Esophagus squamous epithelium (tissue), 5 donors: ENCODE measurements around the gene COL1A2. TPM values are rescaled to one million over a fixed set of nuclear protein-coding genes. Genes with fewer than 3 reads are reported as not detected.

ENCODE experiments used
- DNase-seq: peaks from one replicate; lab custom pipeline; 2025; lab: John Stamatoyannopoulos, UW
- H3K27ac ChIP-seq, 4 donors: fragments of 200-600 bp; sonication (generic); one replicate each; pipeline ENCODE4 v1.5.1; 2016 to 2019; ENCODE audit warnings: mild to moderate bottlenecking in 1 of 4
- H3K27me3 ChIP-seq, 4 donors: fragments of 200-600 bp; sonication (generic); 1 replicate in 3 of 4; 2 replicates in 1 of 4; pipeline versions ENCODE4 v1.5.1 to v1.6.0; 2017 to 2021; ENCODE audit warnings: antibody characterized with exemption in 1 of 4
- H3K36me3 ChIP-seq, 3 donors: fragments of 200-600 bp; sonication (generic); one replicate each; pipeline ENCODE4 v1.5.1; 2016 to 2019
- H3K4me1 ChIP-seq, 3 donors: fragments of 200-600 bp; sonication (generic); one replicate each; pipeline ENCODE4 v1.5.1; 2017 to 2019
- H3K4me3 ChIP-seq, 4 donors: fragments of 200-600 bp; sonication (generic); 1 replicate in 3 of 4; 2 replicates in 1 of 4; pipeline ENCODE4 v1.5.1; 2016 to 2019; ENCODE audit warnings: mild to moderate bottlenecking in 2 of 4, moderate library complexity in 1 of 4
- H3K9me3 ChIP-seq, 3 donors: fragments of 200-600 bp; sonication (generic); one replicate each; pipeline ENCODE4 v1.5.1; 2016 to 2019
- CTCF ChIP-seq, 6 experiments: fragments of 450-650 bp in 4 of 6; fragments of 200-600 bp in 2 of 6; sonication (generic) in 2 of 6; IDR thresholded peaks; one replicate each; pipeline ENCODE4 v1.5.1; 2016 to 2019; ENCODE audit warnings: antibody characterized with exemption in 6 of 6, mild to moderate bottlenecking in 4 of 6, moderate library complexity in 4 of 6
- POLR2A ChIP-seq, 4 donors: fragments of 450-650 bp; IDR thresholded peaks; one replicate each; pipeline ENCODE4 v1.6.1; 2017; ENCODE audit warnings: antibody characterized with exemption in 4 of 4, mild to moderate bottlenecking in 4 of 4, moderate library complexity in 3 of 4
- WGBS, 2 donors: methylation state at CpG; one replicate each; pipeline ENCODE4 v1.1.5; 2018; 5-methylcytosine and 5-hydroxymethylcytosine counted together
- intact Hi-C: fragments of 100-400 bp; cut with DNase I; formaldehyde crosslinking; loops from one replicate; pipeline ENCODE4 v1.15.0; 2022
- total RNA-seq, 4 donors: library from RNA; depleted of rRNA; stranded (reverse); fragments of >200 nt; gene quantifications; one replicate each; pipeline ENCODE4 v1.1.0, GENCODE V29; 2016
- donor health status: DM: yes; HTN: yes; CAD: no.

Gene COL1A2
- total RNA-seq, 4 donors from 2014 or later: 18.8 to 129 (median 44.3) TPM

GRCh38 chr7:94452239-94452638 is 57.5 kb downstream of the COL1A2 start:
- Histone ChIP-seq H3K4me1 (no peaks in the 10 kb centered on the region), H3K9me3 (no peaks in the 10 kb centered on the region), H3K27me3 (no peaks in the 10 kb centered on the region), H3K36me3 (no peaks in the 10 kb centered on the region), H3K27ac (no peak overlapping the region), H3K4me3 (no peak overlapping the region)
- 48% methylated on average over 3 of the region's 3 CpGs for WGBS, 2 donors
- intact Hi-C loops: no loop called here
- TF ChIP-seq CTCF (IDR thresholded peaks at IDR 0.05): no peak
- no peak for TF ChIP-seq POLR2A (IDR thresholded peaks at IDR 0.05)
- no peak for DNase-seq

GRCh38 chr7:94453898-94454297 is 59.2 kb downstream of the COL1A2 start:
- intact Hi-C loops: no loop called here
- DNase-seq: no peak

GRCh38 chr7:94458041-94458440 is 63.3 kb downstream of the COL1A2 start:
- WGBS, 2 donors: 83 to 87% methylated on average over 4 of the region's 4 CpGs
- H3K27ac ChIP-seq: no peak overlapping the region
- intact Hi-C loops: no loop called here
- no peaks in the 10 kb centered on the region for H3K4me1 ChIP-seq
- no peaks in the 10 kb centered on the region for H3K9me3 ChIP-seq
- no peak for DNase-seq
- H3K36me3 ChIP-seq: no peaks in the 10 kb centered on the region
- TF ChIP-seq POLR2A (IDR thresholded peaks at IDR 0.05) (no peak), CTCF (IDR thresholded peaks at IDR 0.05) (no peak)
- no peak overlapping the region for H3K4me3 ChIP-seq
- no peaks in the 10 kb centered on the region for H3K27me3 ChIP-seq

More at GRCh38 chr7:94453898-94454297, 59.2 kb downstream of the COL1A2 start:
- no peaks in the 10 kb centered on the region for H3K27me3 ChIP-seq
- H3K4me3 ChIP-seq: no peak overlapping the region
- H3K9me3 ChIP-seq: no peaks in the 10 kb centered on the region
- H3K27ac ChIP-seq: no peak overlapping the region
- no peaks in the 10 kb centered on the region for H3K36me3 ChIP-seq
- WGBS, 2 donors: 73 to 75% methylated on average over 2 of the region's 2 CpGs
- no peaks in the 10 kb centered on the region for H3K4me1 ChIP-seq
- TF ChIP-seq CTCF (IDR thresholded peaks at IDR 0.05) (no peak), POLR2A (IDR thresholded peaks at IDR 0.05) (no peak)

- intact Hi-C loops: no loop called here
- no peak for TF ChIP-seq POLR2A (IDR thresholded peaks at IDR 0.05)
- no peak for TF ChIP-seq CTCF (IDR thresholded peaks at IDR 0.05)
- no peaks in the 10 kb centered on the region for H3K36me3 ChIP-seq
- WGBS, 2 donors: 15 to 32% methylated on average over 1 of the region's 1 CpG
- H3K4me1 ChIP-seq: no peaks in the 10 kb centered on the region
- no peaks in the 10 kb centered on the region for H3K9me3 ChIP-seq
- no peak overlapping the region for H3K4me3 ChIP-seq
- no peak for DNase-seq
- no peaks in the 10 kb centered on the region for H3K27me3 ChIP-seq
- no peak overlapping the region for H3K27ac ChIP-seq
Measured at GRCh38 chr7:94466516-94466915, 71.8 kb downstream of the COL1A2 start.

- TF ChIP-seq CTCF (IDR thresholded peaks at IDR 0.05) (no peak), POLR2A (IDR thresholded peaks at IDR 0.05) (no peak)
- DNase-seq: no peak
- H3K36me3 ChIP-seq: no peaks in the 10 kb centered on the region
- 70% methylated on average over 2 of the region's 2 CpGs for WGBS, 2 donors
- H3K27me3 ChIP-seq: no peaks in the 10 kb centered on the region
- no peaks in the 10 kb centered on the region for H3K4me1 ChIP-seq
- H3K27ac ChIP-seq: no peak overlapping the region
- H3K4me3 ChIP-seq: no peak overlapping the region
- H3K9me3 ChIP-seq: no peaks in the 10 kb centered on the region
- intact Hi-C loops: no loop called here
Measured at GRCh38 chr7:94471604-94472003, 76.9 kb downstream of the COL1A2 start.
